GM21515 (cell line): Measurements from ENCODE around the gene PTPN1.
"Not testable (repeated sequence)": the region's sequence is repeated elsewhere in the genome, so short reads cannot be mapped to it uniquely, and the experiment has no call there.

Experiments used
- ATAC-seq: cut with Tn5 transposase; IDR thresholded peaks from one replicate; pipeline ENCODE4 v1.9.1; 2021; ENCODE audit not compliant: unreplicated experiment

The PTPN1 gene

GRCh38 chr20:50587291-50587961 lies 77.2 kb downstream of the PTPN1 start:
- ATAC-seq, result no peak

DNA sequence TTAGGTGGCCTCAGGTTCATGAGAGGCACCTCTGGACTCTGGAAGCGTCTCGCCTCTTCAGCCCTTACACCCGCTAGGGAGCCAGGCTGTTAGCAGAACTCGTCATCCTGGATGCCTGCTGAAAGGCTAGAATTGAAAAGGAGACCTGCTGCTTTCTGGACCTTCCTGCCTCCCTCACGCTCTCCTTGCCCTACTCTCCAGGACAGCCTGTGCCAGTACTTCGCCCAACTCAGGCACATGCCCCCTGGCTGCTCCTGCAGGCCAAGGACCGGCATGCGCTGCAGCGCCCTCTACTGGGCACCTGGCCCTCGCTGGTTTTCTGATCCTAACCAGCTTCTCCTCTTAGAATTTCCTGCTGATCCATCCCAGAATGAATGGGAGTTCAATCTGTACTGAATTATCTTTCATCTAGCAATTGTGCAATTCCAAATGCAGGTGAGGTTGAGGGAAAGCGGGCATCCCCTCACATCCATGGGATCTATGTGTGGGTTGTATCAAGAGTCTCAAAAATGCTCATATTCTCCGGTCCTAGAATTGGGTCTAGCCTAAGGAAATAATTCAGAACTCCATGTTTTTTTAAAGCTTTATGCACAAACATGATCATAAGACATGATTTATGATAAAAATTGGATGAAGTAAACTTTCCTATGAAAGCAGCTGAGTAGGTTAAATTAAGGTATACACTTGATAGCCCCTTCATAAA lies 78.0 kb downstream of the PTPN1 start:
- ATAC-seq, result no peak

GRCh38 chr20:50589548-50590347 lies 79.6 kb downstream of the PTPN1 start:
- no peak for ATAC-seq

GRCh38 chr20:50590348-50590664 lies 80.1 kb downstream of the PTPN1 start:
- ATAC-seq, result no peak

DNA sequence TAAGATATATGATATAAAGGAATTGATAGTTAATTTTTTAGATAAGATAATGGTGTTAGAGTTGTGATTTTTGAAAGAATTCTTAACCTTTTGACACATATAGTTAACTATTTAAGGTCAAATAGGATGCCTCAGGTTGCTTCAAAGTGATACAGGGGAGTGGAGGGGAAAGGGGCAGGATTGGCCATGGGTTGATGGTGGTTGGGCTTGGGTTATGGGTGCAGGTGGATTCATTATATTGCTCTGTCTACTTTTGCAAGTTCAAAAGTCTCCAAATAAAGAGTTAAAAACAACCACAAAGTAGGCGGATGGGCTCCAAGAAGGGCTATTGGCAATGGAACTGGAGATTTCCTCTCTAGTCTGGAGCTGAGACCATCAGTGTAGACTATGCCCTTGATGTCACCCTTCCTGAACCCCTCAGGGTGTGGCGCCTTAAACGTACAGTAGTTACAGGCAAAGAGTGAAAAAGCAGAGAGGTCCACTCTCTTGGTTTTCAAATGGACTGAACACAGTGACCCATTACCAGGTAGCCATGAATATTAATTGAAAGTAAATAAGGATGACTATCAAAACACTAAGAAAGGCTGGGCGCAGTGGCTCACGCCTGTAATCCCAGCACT lies 81.2 kb downstream of the PTPN1 start:
- ATAC-seq, result no peak

DNA sequence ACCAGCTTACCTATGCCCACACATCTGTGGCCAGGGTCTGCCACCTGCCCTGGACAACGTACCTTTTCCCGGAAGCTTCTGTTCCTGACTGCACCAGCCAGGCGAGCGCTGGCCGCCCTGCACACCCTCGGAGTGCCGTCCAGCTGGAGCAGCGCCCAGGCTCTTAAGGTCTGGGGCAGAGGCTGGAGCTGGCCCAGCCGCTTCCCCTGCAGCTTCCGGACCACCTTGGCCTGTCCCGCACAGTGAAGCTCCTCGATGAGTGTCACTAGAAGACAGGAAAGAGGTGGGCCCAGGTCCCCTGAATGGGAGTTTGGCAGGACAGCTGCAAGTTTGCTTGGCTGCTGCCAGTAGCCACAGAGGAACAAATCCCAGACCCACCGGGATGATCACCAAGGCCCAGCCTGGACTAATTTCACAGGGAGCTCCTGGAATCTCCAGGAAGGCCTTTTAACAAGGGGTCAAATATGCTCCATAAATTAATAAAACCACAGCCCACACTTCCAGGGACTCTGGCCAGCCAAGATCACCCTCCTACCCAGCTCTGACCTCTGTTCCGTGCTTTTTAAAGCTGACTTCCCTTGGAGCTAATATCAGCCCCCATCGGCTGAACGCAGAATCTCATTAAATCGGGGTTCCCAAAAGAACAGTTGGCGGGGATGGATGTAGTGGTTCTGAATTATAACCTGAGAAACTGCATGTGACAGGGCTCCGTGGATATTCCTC lies 82.3 kb downstream of the PTPN1 start:
- no peak for ATAC-seq

DNA sequence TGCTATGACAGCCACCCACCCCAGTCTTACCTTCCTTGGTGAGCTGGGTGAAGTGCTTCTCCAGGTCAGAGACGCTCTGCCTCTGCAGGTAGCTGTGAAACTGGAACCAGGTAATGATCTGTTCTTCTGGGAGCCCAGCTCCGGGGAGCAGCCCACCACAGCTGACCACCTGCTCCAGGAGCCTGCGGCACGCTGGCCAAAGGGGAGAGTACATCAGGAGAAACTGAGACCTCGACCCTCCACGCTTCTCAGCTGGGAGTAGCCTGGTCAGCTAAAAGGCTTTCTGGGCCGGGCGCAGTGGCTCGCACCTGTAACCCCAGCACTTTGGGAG lies 82.8 kb downstream of the PTPN1 start:
- no peak for ATAC-seq

DNA sequence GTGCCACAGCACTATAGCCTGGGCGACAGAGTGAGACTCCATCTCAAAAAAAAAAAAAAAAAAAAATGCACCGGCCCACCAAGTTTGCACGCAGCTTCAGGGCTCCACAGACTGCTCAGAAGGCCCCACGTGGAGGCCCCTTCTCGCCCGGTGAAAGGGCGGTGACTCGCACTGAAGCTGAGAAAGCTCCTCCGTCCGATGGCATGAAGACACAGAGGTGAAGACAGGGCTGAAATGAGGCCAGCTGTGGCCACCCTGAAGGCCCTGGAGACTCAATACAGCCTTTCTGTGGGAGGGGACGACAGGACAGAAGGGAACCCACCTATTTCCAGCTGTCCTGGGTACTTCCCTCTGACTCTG lies 84.0 kb downstream of the PTPN1 start:
- no peak for ATAC-seq

GRCh38 chr20:50594591-50595432 lies 84.6 kb downstream of the PTPN1 start:
- ATAC-seq, result no peak

DNA sequence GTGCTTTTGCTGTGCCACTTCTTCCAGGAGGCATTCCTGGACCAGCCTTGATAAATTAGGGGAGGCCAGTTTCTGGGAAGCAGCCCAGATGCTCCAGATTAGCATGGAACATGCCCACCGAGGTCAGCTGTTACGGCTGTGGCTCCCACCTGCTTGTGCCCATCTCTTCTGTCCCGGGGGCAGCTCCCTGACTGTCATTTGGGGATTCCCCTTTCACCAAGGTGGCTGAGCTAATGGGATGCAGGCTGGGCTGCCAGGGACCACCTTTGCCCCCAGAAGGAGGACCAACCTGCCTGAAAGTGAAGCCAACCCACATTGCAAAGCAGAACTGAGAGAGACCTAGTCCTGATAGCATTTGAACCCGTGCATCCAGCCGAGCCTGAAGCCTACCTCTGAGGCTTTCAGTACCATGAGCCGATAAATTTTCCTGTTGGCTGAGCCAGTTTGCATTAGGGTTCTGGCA lies 85.3 kb downstream of the PTPN1 start:
- ATAC-seq, result no peak

DNA sequence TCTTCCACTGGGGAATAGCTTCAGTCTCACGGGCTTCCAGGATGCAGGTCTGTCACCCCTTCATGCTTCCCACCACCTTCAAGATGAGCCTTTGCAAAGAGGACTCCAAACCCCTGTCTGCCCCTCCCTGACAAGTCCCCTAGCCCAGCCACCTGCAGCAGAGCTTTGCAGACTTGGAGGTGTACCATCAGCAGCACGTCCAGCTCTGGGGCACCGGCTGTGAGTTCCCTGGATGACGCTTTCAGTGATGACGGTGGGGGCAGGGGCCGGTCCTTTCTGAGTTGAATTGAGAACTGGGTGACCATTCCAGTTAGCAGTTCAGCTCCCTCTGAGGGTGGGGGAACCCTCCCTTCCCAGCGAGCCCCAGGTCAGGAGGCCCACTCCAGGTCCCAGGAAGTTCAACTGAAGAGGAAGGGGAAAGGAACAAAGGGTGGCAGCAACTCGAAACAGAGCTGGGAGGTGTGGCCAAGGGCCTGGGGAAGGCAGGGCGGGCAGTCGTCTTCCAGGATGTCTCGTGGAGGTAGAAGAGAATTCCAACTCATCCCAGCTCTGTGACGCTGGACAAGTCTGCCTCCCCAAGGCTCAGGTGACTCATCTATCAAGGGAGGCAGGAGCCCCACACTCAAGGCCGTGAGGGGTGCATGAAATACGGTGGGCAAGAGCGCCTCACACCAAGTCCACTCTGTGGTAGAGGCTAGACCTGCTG lies 86.0 kb downstream of the PTPN1 start:
- ATAC-seq, result no peak

DNA sequence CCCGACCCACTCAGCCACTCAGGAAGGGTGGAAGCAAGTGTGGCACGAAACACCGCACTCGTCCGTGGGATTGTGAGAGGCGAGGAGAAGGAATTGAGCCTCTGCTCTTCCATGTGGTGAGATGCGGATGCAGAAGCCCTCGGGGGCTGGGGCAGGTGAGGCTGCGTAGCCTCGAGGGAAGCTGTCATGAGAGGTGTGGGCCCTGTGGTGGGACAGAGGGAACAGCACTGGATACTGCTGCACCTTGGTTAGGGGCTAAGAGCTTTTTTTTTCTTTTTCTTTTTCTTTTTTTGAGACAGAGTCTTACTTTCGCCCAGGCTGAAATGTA lies 86.5 kb downstream of the PTPN1 start:
- no peak for ATAC-seq

- no peak for ATAC-seq
Measured at GRCh38 chr20:50597406-50597969, 87.3 kb downstream of the PTPN1 start.

DNA sequence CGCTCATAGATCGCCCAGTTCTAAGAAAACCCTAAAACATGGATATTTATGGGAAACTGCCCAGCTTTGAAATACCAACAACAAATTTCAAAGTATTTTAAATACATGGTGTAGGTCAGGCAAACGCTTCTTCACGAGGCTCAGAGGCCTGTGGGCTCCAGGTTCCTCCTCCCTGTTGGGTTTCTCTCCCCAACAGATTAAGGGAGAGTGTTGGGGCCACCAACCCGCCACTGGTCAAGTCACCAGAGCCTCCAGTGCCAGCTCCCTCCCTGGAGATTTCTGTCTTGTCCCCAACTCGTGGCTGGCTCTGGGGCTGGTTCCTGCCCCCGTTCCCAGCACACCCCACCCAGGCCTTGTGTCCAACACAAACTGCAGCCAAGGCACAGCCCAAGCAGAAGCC lies 87.9 kb downstream of the PTPN1 start:
- ATAC-seq, result no peak

DNA sequence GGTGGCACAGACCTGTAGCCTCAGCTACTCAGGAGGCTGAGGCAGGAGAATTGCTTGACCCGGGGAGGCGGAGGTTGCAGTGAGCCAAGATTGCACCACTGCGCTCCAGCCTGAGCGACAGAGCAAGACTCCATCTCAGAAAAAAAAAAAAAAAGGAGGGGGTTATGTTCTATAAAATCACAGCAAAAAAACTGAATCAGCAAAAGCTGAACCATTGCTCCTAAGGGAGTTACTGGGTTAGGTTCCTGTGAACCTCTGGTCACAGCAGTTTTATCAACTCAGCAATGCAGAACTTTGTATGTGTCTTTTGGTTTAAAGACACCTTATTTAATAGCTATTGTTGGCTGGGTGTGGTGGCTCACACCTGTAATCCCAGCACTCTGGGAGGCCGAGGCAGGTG lies 88.6 kb downstream of the PTPN1 start:
- not testable (repeated sequence) for ATAC-seq

- ATAC-seq, result no peak
Measured at GRCh38 chr20:50600281-50600895, 90.2 kb downstream of the PTPN1 start.

GRCh38 chr20:50601511-50602431 lies 91.6 kb downstream of the PTPN1 start:
- no peak for ATAC-seq
